ENCODE measurements around the gene ESRRB.

DNA sequence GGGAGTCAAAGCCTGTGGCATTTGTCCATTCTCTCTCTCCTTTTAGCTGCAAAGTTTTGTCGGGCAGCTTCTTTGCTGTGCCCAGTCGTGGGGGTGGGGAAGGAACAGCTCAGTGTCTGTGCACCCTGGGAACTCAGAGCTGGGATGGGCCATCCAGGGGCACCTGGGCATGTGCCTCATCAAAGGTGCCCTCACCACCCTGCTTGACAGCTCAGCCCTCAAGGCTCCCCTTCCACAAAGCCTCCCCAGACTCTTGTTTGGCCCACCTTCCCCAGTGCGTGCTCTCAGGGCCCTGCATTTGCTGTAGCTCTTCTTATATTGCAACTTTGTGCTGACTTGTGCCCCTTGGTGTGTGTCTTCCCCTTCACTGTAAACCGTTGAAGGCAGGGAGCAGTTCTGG, 112.6 kb downstream of the ESRRB start:
- TF ChIP-seq POLR2A (IDR thresholded peaks at IDR 0.05) (no peak), CTCF (IDR thresholded peaks at IDR 0.05) (no peak), EP300 (IDR thresholded peaks at IDR 0.05) (no peak), POLR2AphosphoS5 (IDR thresholded peaks at IDR 0.05) (no peak)
